HEK293T (cell line): ENCODE data around the gene GPHA2.

ENCODE experiments used
- CTCF ChIA-PET: fragments of 350-600 bp; formaldehyde crosslinking; extraction: SDS; loops from one replicate; lab custom pipeline; 2021; ENCODE audit warnings: antibody characterized with exemption, inconsistent platforms; lab: Yijun Ruan, JAX
- POLR2A ChIA-PET: fragments of 350-600 bp; formaldehyde crosslinking; extraction: SDS; loops from one replicate; lab custom pipeline; 2020; ENCODE audit warnings: antibody characterized with exemption, inconsistent platforms; lab: Yijun Ruan, JAX
- DNase-seq: peaks from one replicate; pipeline ENCODE4 v3.0.0; 2012; ENCODE audit warnings: mixed read lengths; ENCODE audit errors: extremely low spot score
- ARNT ChIP-seq: fragments of 450-650 bp; IDR thresholded peaks from 2 replicates; pipeline ENCODE4 v1.6.1; 2017; ENCODE audit warnings: mild to moderate bottlenecking
- BHLHE40 ChIP-seq: fragments of 450-650 bp; IDR thresholded peaks from 2 replicates; pipeline ENCODE4 v1.6.1; 2016; ENCODE audit warnings: mild to moderate bottlenecking, moderate library complexity, borderline replicate concordance
- CTBP1 ChIP-seq: fragments of 450-650 bp; IDR thresholded peaks from 2 replicates; pipeline ENCODE4 v1.6.1; 2016; ENCODE audit warnings: borderline replicate concordance
- ELF4 ChIP-seq: fragments of 450-650 bp; IDR thresholded peaks from 2 replicates; pipeline ENCODE4 v1.6.1; 2017; ENCODE audit warnings: antibody characterized with exemption
- FOXA1 ChIP-seq: fragments of 450-650 bp; IDR thresholded peaks from 2 replicates; pipeline ENCODE4 v1.6.1; 2016; ENCODE audit warnings: mild to moderate bottlenecking
- FOXK2 ChIP-seq: fragments of 450-650 bp; IDR thresholded peaks from 2 replicates; pipeline ENCODE4 v1.6.1; 2016; ENCODE audit warnings: mild to moderate bottlenecking
- FOXM1 ChIP-seq: fragments of 450-650 bp; IDR thresholded peaks from 2 replicates; pipeline ENCODE4 v1.6.1; 2017; ENCODE audit warnings: mild to moderate bottlenecking, borderline replicate concordance
- HDGF ChIP-seq: fragments of 450-650 bp; IDR thresholded peaks from 2 replicates; pipeline ENCODE4 v1.6.1; 2017; ENCODE audit warnings: antibody characterized with exemption, borderline replicate concordance
- L3MBTL2 ChIP-seq: fragments of 450-650 bp; conservative IDR thresholded peaks from 2 replicates; pipeline ENCODE4 v1.6.1; 2016; ENCODE audit warnings: mild to moderate bottlenecking
- LEF1 ChIP-seq: fragments of 450-650 bp; IDR thresholded peaks from 2 replicates; pipeline ENCODE4 v1.6.1; 2017; ENCODE audit warnings: mild to moderate bottlenecking, borderline replicate concordance
- NFRKB ChIP-seq: fragments of 450-650 bp; IDR thresholded peaks from 2 replicates; pipeline ENCODE4 v1.6.1; 2016; ENCODE audit warnings: mild to moderate bottlenecking, moderate library complexity
- PKNOX1 ChIP-seq: fragments of 450-650 bp; IDR thresholded peaks from 2 replicates; pipeline ENCODE4 v1.6.1; 2016
- SP1 ChIP-seq: fragments of 450-650 bp; IDR thresholded peaks from 2 replicates; pipeline ENCODE4 v1.6.1; 2017
- SUZ12 ChIP-seq: fragments of 450-650 bp; IDR thresholded peaks from 2 replicates; pipeline ENCODE4 v1.6.1; 2016; ENCODE audit warnings: mild to moderate bottlenecking
- TARDBP ChIP-seq: fragments of 450-650 bp; IDR thresholded peaks from 2 replicates; pipeline ENCODE4 v1.6.1; 2016
- ZNF384 ChIP-seq: fragments of 450-650 bp; IDR thresholded peaks from 2 replicates; pipeline ENCODE4 v1.6.1; 2016

Gene GPHA2

GRCh38 chr11:64891215-64891848 is 44.4 kb downstream of the GPHA2 start:
- no peak for DNase-seq
- no peak for TF ChIP-seq PKNOX1
- no peak for TF ChIP-seq HDGF
- ChIA-PET POLR2A (interaction anchor here (1.0 kb wide), 1 partner anchor 14 kb away, joined by 3 read pairs; no protein-coding TSS in a partner anchor), CTCF (interaction anchor here (0.7 to 1.2 kb wide), 3 partner anchors 10 to 43 kb away, joined by 3 to 5 read pairs (median 3); partner anchors contain the start of gene ATG2A)

DNA sequence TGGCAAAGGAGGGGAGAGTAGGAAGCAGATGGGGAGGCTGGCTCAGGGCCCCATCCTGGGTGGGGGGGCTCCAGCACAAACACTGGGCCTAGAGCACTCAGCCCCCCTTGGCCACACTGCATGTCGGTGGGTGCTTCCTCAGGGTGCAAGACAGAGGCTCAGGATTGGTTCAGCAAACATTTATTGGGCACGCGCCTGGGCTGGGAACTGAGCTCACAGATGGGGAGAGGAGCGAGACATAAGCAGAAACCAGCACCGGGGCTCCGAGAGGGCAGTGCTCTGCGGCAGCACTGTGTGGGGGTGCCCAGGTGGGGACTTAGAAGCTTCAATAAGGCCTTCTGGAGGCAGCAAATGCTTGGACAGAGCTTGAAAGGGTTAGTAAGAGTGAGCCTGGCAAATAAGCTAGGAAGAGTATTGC is 45.2 kb downstream of the GPHA2 start:
- no peak for DNase-seq
- CTCF ChIA-PET = interaction anchor here (0.7 to 2.0 kb wide), 4 partner anchors 9 to 220 kb away, joined by 3 to 10 read pairs (median 3); partner anchors contain the start of gene ATG2A
- POLR2A ChIA-PET = interaction anchor here (1.0 kb wide), 1 partner anchor 13 kb away, joined by 3 read pairs; no protein-coding TSS in a partner anchor
- no peak for TF ChIP-seq TARDBP
- no peak for TF ChIP-seq FOXM1
- no peak for TF ChIP-seq NFRKB
- no peak for TF ChIP-seq LEF1
- TF ChIP-seq ARNT = no peak
- TF ChIP-seq HDGF = no peak
- TF ChIP-seq FOXA1 = no peak
- TF ChIP-seq SP1 = no peak

DNA sequence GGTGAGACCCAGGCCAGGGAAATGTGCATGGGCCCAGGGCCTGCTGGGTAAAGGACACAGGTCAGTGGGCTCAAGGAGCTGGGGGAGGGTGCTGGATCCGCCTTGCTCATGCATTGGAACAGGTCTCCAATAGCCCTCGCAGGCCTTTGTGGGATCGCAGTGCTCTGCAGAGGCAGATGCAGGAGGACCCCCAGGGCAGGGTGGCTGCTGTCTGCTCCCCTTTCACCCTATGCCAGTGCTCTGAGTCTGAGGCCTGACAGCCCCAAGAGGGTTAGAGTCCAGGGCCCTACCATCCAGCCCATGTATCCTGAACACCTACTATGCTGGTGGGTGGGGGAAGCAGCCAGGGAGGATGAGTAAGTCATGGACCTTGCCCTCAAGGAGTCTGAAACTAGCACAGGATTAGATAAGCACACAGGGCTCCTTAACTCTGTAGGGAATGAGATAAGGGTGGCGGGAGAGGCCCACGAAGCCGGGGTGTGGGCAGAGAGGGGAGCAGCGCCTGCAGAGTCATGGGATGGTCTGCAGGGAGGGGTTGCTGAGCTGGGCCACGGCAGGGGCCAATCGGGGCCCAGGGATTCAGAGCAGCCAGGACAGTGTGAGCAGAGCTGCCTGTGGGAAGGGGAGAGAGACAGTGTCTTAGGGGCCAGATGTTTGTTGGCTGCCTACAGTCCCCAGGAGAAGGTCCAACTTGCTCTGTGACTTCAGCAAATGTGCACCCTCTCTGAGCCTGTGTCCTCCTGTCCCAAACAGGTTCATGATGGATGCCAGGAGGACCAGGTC is 46.8 kb downstream of the GPHA2 start:
- ChIA-PET POLR2A (interaction anchor here (0.9 to 1.3 kb wide), 4 partner anchors 14 to 233 kb away, joined by 3 to 5 read pairs (median 4); partner anchors contain the start of genes FAU and MRPL49), CTCF (interaction anchor here (0.7 to 2.0 kb wide), 2 partner anchors 29 to 41 kb away, joined by 3 to 10 read pairs; no protein-coding TSS in a partner anchor)
- no peak for DNase-seq
- TF ChIP-seq FOXM1 = no peak
- TF ChIP-seq TARDBP = no peak
- no peak for TF ChIP-seq CTBP1
- TF ChIP-seq ZNF384 = no peak
- TF ChIP-seq FOXA1 = no peak
- no peak for TF ChIP-seq FOXK2
- no peak for TF ChIP-seq HDGF
- TF ChIP-seq BHLHE40 = no peak
- no peak for TF ChIP-seq NFRKB
- TF ChIP-seq SUZ12 = no peak
- no peak for TF ChIP-seq LEF1
- TF ChIP-seq ARNT = no peak
- TF ChIP-seq L3MBTL2 = no peak
- no peak for TF ChIP-seq PKNOX1
- TF ChIP-seq ELF4 = no peak

GRCh38 chr11:64888406-64888728 is 47.3 kb downstream of the GPHA2 start:
- no peak for TF ChIP-seq FOXK2
- no peak for TF ChIP-seq HDGF
- no peak for TF ChIP-seq L3MBTL2
- no peak for TF ChIP-seq SP1
- TF ChIP-seq PKNOX1 = no peak
- TF ChIP-seq FOXM1 = no peak
- TF ChIP-seq CTBP1 = no peak
- no peak for TF ChIP-seq ARNT
- no peak for TF ChIP-seq BHLHE40
- TF ChIP-seq TARDBP = no peak
- TF ChIP-seq LEF1 = no peak
- no peak for TF ChIP-seq ZNF384
- no peak for TF ChIP-seq FOXA1
- TF ChIP-seq NFRKB = no peak
- ChIA-PET POLR2A (interaction anchor here (0.6 to 1.8 kb wide), 11 partner anchors 11 to 233 kb away, joined by 3 to 13 read pairs (median 3); partner anchors contain the start of genes FAU, MRPL49 and PPP2R5B), CTCF (interaction anchor here (0.5 to 1.5 kb wide), 18 partner anchors 8 to 229 kb away, joined by 3 to 10 read pairs (median 4); partner anchors contain the start of genes CDC42BPG, EHD1, SAC3D1 and ZNHIT2)
- no peak for DNase-seq

GRCh38 chr11:64887757-64888405 is 47.8 kb downstream of the GPHA2 start:
- CTCF ChIA-PET = interaction anchor here (0.5 to 1.5 kb wide), 19 partner anchors 8 to 229 kb away, joined by 3 to 10 read pairs (median 3); partner anchors contain the start of genes CDC42BPG, EHD1, SAC3D1 and ZNHIT2
- DNase-seq = peak; percentile 90
- POLR2A ChIA-PET = interaction anchor here (0.6 to 1.8 kb wide), 9 partner anchors 10 to 234 kb away, joined by 3 to 13 read pairs (median 3); partner anchors contain the start of genes FAU, MRPL49 and PPP2R5B
- TF ChIP-seq FOXM1 (peak; percentile 91), SP1 (no peak)
